K562 (cell line): ENCODE results near the gene GRIK5. TPM values are rescaled to one million over a fixed set of nuclear protein-coding genes. Genes with fewer than 3 reads are reported as not detected.
A peak's percentile ranks its signal among the peaks of the same experiment; 100 is the strongest.

ENCODE experiments used
- MAZ ChIP-seq, 2 experiments: fragments of 450-650 bp in 1 of 2; sonication (generic) in 1 of 2; formaldehyde crosslinking; IDR thresholded peaks in 1 of 2; conservative IDR thresholded peaks in 1 of 2; 2 replicates each; pipeline versions ENCODE4 v1.4.0 to v1.5.0; 2020; ENCODE audit warnings: mild to moderate bottlenecking in 1 of 2, missing genetic modification reagents in 1 of 2
- MCM2 ChIP-seq: fragments of 450-650 bp; IDR thresholded peaks from 2 replicates; pipeline ENCODE4 v1.6.1; 2017; ENCODE audit warnings: low read depth, mild to moderate bottlenecking
- MIER1 ChIP-seq: fragments of 450-650 bp; IDR thresholded peaks from 2 replicates; pipeline ENCODE4 v1.6.1; 2016; ENCODE audit warnings: antibody characterized with exemption, mild to moderate bottlenecking, low read depth
- NBN ChIP-seq: fragments of 450-650 bp; IDR thresholded peaks from 2 replicates; pipeline ENCODE4 v1.6.1; 2016; ENCODE audit warnings: low read depth, mild to moderate bottlenecking
- SIN3A ChIP-seq, 2 experiments: fragments of 150-350 bp in 1 of 2; IDR thresholded peaks; 2 replicates each; pipeline ENCODE4 v1.6.1; 2011 to 2016; ENCODE audit warnings: borderline replicate concordance in 2 of 2, low read depth in 2 of 2, low read length in 2 of 2, mild to moderate bottlenecking in 2 of 2, moderate library complexity in 2 of 2; ENCODE audit not compliant: control insufficient read depth in 1 of 2
- ZC3H4 ChIP-seq: sonication (generic); formaldehyde crosslinking; IDR thresholded peaks from 2 replicates; pipeline ENCODE4 v1.9.0; 2021; ENCODE audit warnings: missing genetic modification reagents, borderline replicate concordance
- ZNF766 ChIP-seq: fragments of 200-800 bp; sonication (Bioruptor generic); conservative IDR thresholded peaks from 2 replicates; pipeline ENCODE4 v1.6.1; 2016; ENCODE audit warnings: missing genetic modification characterization, missing compliant biosample characterization
- polyA plus RNA-seq, 8 experiments: library from polyadenylated mRNA; depleted of rRNA in 4 of 8; stranded (reverse) in 5 of 8; unstranded in 3 of 8; fragments of >200 nt; fragmentation: Nextera tagmentation in 2 of 8; fragmentation: Illumina TruSeq in 1 of 8; extraction: Ambion mirVana in 2 of 8; extraction: Trizol in 1 of 8; gene quantifications; 2 replicates each; pipeline versions ENCODE4 v1.2.1 to v1.2.3, GENCODE V29; 2011 to 2014; ENCODE audit warnings: inconsistent platforms in 1 of 8, missing spikeins in 1 of 8
- total RNA-seq, 7 experiments: library from RNA; depleted of rRNA in 6 of 7; stranded (reverse); fragments of >200 nt in 6 of 7; fragmentation: Illumina TruSeq in 2 of 7; extraction: Trizol in 2 of 7; gene quantifications; 2 replicates each; pipeline versions ENCODE4 v1.2.1 to v1.2.3, GENCODE V29; 2011 to 2021; ENCODE audit warnings: low replicate concordance in 1 of 7
- TF ChIP-seq, protein P1 (sequence below), 2 experiments: IDR thresholded peaks; 2 replicates each; pipeline ENCODE4 v1.6.1; 2012; ENCODE audit warnings: improper control_type of control experiment in 2 of 2, low read depth in 2 of 2, low read length in 2 of 2, borderline replicate concordance in 1 of 2
- TF ChIP-seq, protein P2 (sequence below), 2 experiments: fragments of 450-650 bp; formaldehyde crosslinking in 1 of 2; IDR thresholded peaks; 2 replicates each; pipeline versions ENCODE4 v1.4.0 to v1.6.1; 2014 to 2020; ENCODE audit warnings: mild to moderate bottlenecking in 2 of 2, borderline replicate concordance in 1 of 2, low read depth in 1 of 2
- TF ChIP-seq, protein P3 (sequence below): fragments of 450-650 bp; formaldehyde crosslinking; IDR thresholded peaks from 2 replicates; pipeline ENCODE4 v1.4.0; 2020; ENCODE audit warnings: mild to moderate bottlenecking, moderate library complexity
- TF ChIP-seq, protein P4 (sequence below): sonication (generic); formaldehyde crosslinking; IDR thresholded peaks from 2 replicates; pipeline ENCODE4 v1.9.0; 2022; ENCODE audit warnings: mild to moderate bottlenecking, missing genetic modification reagents

The GRIK5 gene
- total and polyA plus RNA-seq, 9 of the 15 experiments (the other 6 are each of a cell fraction or from before 2014, with no cell fraction given), result 0.04 to 0.55 (median 0.27) TPM; not detected in 2

DNA sequence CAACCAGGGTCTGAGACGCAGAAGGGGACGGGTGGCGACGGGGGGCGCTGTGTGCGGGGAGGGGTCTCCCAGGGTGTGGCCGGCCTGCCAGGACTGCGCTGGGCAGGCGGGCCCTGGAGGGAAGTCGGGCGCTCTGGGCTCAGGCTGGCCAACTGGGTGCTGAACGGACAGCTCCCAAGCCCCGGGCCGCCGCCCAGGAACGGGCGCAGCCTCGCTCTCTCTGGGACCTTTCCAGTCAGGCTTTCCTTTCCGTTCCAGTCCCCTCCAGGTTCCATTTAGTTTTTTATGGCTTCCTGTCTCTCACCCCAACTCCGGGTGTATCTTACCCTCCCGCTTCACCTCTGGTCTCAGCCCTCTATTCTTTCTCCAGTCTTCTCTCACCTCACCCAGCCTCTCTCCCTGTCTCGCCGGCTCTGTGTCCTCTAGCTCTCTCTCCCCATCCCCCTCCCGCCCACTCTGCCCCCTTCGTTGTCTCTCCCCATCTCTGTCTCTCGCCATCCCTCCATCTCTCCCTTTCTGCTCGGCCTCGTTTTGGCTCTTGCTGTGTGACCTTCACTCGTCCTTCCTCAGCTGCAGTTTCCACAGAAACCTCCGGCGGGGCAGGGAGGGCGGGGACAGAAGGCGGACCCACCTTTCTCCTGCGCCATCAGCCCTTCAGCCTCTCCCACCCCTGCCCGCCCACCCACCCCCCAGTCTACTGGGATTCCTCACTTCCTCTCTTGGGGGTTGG is 72.7 kb downstream of the GRIK5 start (continued):
- TF ChIP-seq, protein P1, sequence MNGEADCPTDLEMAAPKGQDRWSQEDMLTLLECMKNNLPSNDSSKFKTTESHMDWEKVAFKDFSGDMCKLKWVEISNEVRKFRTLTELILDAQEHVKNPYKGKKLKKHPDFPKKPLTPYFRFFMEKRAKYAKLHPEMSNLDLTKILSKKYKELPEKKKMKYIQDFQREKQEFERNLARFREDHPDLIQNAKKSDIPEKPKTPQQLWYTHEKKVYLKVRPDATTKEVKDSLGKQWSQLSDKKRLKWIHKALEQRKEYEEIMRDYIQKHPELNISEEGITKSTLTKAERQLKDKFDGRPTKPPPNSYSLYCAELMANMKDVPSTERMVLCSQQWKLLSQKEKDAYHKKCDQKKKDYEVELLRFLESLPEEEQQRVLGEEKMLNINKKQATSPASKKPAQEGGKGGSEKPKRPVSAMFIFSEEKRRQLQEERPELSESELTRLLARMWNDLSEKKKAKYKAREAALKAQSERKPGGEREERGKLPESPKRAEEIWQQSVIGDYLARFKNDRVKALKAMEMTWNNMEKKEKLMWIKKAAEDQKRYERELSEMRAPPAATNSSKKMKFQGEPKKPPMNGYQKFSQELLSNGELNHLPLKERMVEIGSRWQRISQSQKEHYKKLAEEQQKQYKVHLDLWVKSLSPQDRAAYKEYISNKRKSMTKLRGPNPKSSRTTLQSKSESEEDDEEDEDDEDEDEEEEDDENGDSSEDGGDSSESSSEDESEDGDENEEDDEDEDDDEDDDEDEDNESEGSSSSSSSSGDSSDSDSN (IDR thresholded peaks at IDR 0.05; ENCODE audit: borderline replicate concordance in 1 of 2, low read depth in 2 of 2, low read length in 2 of 2), result 0 out of 4 replicates have a peak, but pooled peaks of 1 of the 2 experiments have one; percentile 46
- TF ChIP-seq, protein P2, sequence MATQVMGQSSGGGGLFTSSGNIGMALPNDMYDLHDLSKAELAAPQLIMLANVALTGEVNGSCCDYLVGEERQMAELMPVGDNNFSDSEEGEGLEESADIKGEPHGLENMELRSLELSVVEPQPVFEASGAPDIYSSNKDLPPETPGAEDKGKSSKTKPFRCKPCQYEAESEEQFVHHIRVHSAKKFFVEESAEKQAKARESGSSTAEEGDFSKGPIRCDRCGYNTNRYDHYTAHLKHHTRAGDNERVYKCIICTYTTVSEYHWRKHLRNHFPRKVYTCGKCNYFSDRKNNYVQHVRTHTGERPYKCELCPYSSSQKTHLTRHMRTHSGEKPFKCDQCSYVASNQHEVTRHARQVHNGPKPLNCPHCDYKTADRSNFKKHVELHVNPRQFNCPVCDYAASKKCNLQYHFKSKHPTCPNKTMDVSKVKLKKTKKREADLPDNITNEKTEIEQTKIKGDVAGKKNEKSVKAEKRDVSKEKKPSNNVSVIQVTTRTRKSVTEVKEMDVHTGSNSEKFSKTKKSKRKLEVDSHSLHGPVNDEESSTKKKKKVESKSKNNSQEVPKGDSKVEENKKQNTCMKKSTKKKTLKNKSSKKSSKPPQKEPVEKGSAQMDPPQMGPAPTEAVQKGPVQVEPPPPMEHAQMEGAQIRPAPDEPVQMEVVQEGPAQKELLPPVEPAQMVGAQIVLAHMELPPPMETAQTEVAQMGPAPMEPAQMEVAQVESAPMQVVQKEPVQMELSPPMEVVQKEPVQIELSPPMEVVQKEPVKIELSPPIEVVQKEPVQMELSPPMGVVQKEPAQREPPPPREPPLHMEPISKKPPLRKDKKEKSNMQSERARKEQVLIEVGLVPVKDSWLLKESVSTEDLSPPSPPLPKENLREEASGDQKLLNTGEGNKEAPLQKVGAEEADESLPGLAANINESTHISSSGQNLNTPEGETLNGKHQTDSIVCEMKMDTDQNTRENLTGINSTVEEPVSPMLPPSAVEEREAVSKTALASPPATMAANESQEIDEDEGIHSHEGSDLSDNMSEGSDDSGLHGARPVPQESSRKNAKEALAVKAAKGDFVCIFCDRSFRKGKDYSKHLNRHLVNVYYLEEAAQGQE (IDR thresholded peaks at IDR 0.05; ENCODE audit: borderline replicate concordance), result peak; percentile 98
- TF ChIP-seq, protein P2 (CRISPR knock-in tag; IDR thresholded peaks at IDR 0.05; ENCODE audit: low read depth), result peak; percentile 98
- TF ChIP-seq ZNF766 (CRISPR knock-in tag) (peak; percentile 62), MCM2 (no peak), ZC3H4 (CRISPR knock-in tag) (no peak), MIER1 (peak; percentile 93), SIN3A (IDR thresholded peaks at IDR 0.05; ENCODE audit: borderline replicate concordance in 2 of 2, control insufficient read depth in 1 of 2, low read depth in 2 of 2, low read length in 2 of 2) (0 out of 4 replicates have a peak, but pooled peaks of 1 of the 2 experiments have one; percentile 14), NBN (no peak), MAZ (CRISPR knock-in tag; conservative IDR thresholded peaks at IDR 0.05 in 1 of 2, IDR thresholded peaks at IDR 0.05 in 1 of 2) (peak in 1 of 2 experiments; percentile 35; a peak in 1 of 4 replicates)
- TF ChIP-seq, protein P3, sequence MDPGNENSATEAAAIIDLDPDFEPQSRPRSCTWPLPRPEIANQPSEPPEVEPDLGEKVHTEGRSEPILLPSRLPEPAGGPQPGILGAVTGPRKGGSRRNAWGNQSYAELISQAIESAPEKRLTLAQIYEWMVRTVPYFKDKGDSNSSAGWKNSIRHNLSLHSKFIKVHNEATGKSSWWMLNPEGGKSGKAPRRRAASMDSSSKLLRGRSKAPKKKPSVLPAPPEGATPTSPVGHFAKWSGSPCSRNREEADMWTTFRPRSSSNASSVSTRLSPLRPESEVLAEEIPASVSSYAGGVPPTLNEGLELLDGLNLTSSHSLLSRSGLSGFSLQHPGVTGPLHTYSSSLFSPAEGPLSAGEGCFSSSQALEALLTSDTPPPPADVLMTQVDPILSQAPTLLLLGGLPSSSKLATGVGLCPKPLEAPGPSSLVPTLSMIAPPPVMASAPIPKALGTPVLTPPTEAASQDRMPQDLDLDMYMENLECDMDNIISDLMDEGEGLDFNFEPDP (CRISPR knock-in tag), result no peak
- TF ChIP-seq, protein P4, sequence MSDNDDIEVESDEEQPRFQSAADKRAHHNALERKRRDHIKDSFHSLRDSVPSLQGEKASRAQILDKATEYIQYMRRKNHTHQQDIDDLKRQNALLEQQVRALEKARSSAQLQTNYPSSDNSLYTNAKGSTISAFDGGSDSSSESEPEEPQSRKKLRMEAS (CRISPR knock-in tag), result 0 out of 2 replicates have a peak, but pooled peaks have one; percentile 14
